Stomach (tissue), 9 donors: Measurements from ENCODE around the gene MOGAT1. TPM values are rescaled to one million over a fixed set of nuclear protein-coding genes. Genes with fewer than 3 reads are reported as not detected.

Experiments used
- DNase-seq, 2 donors: peaks; one replicate each; pipeline versions ENCODE4 v3.0.0 to v3.0.0-alpha.2; 2013 to 2019
- H3K27ac ChIP-seq, 5 donors: fragments of 200-600 bp in 4 of 5; sonication (generic) in 4 of 5; one replicate each; pipeline ENCODE4 v1.5.1; 2013 to 2019; ENCODE audit warnings: mild to moderate bottlenecking in 1 of 5, moderate library complexity in 1 of 5
- H3K27me3 ChIP-seq, 3 donors: fragments of 200-600 bp; sonication (generic); one replicate each; pipeline ENCODE4 v1.5.1; 2017 to 2019; ENCODE audit warnings: mixed run types in 1 of 3
- H3K36me3 ChIP-seq, 4 donors: fragments of 200-600 bp; sonication (generic); 1 replicate in 3 of 4; 2 replicates in 1 of 4; pipeline ENCODE4 v1.5.1; 2016 to 2019
- H3K4me1 ChIP-seq, 4 donors: fragments of 200-600 bp; sonication (generic); one replicate each; pipeline ENCODE4 v1.5.1; 2016 to 2019
- H3K4me3 ChIP-seq, 4 donors: fragments of 200-600 bp; sonication (generic) in 3 of 4; one replicate each; pipeline ENCODE4 v1.5.1; 2016 to 2019; ENCODE audit warnings: mild to moderate bottlenecking in 1 of 4
- H3K9me3 ChIP-seq, 4 donors: fragments of 200-600 bp; sonication (generic); one replicate each; pipeline ENCODE4 v1.5.1; 2016 to 2019
- CTCF ChIP-seq, 7 experiments: fragments of 450-650 bp in 4 of 7; fragments of 200-600 bp in 3 of 7; sonication (generic) in 3 of 7; IDR thresholded peaks; one replicate each; pipeline ENCODE4 v1.5.1; 2016 to 2019; ENCODE audit warnings: antibody characterized with exemption in 7 of 7, control low read depth in 2 of 7, mild to moderate bottlenecking in 1 of 7
- EP300 ChIP-seq: sonication (generic); formaldehyde crosslinking; IDR thresholded peaks from one replicate; pipeline ENCODE4 v1.6.1; 2017; ENCODE audit warnings: antibody characterized with exemption
- POLR2A ChIP-seq, 4 donors: fragments of 450-650 bp; IDR thresholded peaks; one replicate each; pipeline ENCODE4 v1.6.1; 2016; ENCODE audit warnings: antibody characterized with exemption in 4 of 4, control low read depth in 2 of 4, mild to moderate bottlenecking in 1 of 4, moderate library complexity in 1 of 4
- POLR2AphosphoS5 ChIP-seq, 3 donors: sonication (generic); formaldehyde crosslinking; IDR thresholded peaks; one replicate each; pipeline ENCODE4 v1.6.1; 2016; ENCODE audit warnings: antibody characterized with exemption in 3 of 3
- WGBS, 5 donors: extraction: QIAGEN DNeasy Blood & Tissue Kit in 3 of 5; methylation state at CpG; one replicate each; pipeline versions ENCODE4 v1.1.5 to v1.1.7; 2013 to 2018; 5-methylcytosine and 5-hydroxymethylcytosine counted together
- intact Hi-C: fragments of 100-400 bp; cut with DNase I; formaldehyde crosslinking; loops from one replicate; pipeline ENCODE4 v1.15.1; 2023; ENCODE audit warnings: low total_unique reads
- polyA plus RNA-seq, 3 donors: library from polyadenylated mRNA; stranded (reverse); fragments of 200-250 nt; gene quantifications; one replicate each; pipeline ENCODE4 v1.2.3, GENCODE V29; 2013
- total RNA-seq, 5 donors: library from RNA; depleted of rRNA; stranded (reverse); fragments of >200 nt; gene quantifications; one replicate each; pipeline versions ENCODE4 v1.1.0 to v1.2.3, GENCODE V29; 2014 to 2016
- donor health status: healthy with polysubstance abuse.
- donor health status: Bipolar disorder and iron deficiency.
- donor health status: healthy.

Gene MOGAT1
- total and polyA plus RNA-seq, 8 donors = 0.15 to 1.8 TPM; not detected in 6

- peak overlapping the region in 2 of 5 donors; percentile 16 to 56 for H3K27ac ChIP-seq
- H3K4me3 ChIP-seq = no peak overlapping the region
- DNase-seq = no peak
- 78 to 92% (median 82%) methylated on average over 2 of the region's 2 CpGs for WGBS, 5 donors
- no peak for TF ChIP-seq POLR2AphosphoS5 (IDR thresholded peaks at IDR 0.05)
- TF ChIP-seq EP300 = no peak
- TF ChIP-seq CTCF (IDR thresholded peaks at IDR 0.05) = no peak
- no peak for TF ChIP-seq POLR2A (IDR thresholded peaks at IDR 0.05)
- H3K9me3 ChIP-seq = no peaks in the 10 kb centered on the region
- H3K27me3 ChIP-seq = no peaks in the 10 kb centered on the region
- no peaks in the 10 kb centered on the region for H3K36me3 ChIP-seq
- peaks cover 9 to 42% (median 18%) of the 10 kb centered on the region in 4 donors for H3K4me1 ChIP-seq
- intact Hi-C loops = no loop called here
Measured at GRCh38 chr2:222731201-222731621, 59.8 kb downstream of the MOGAT1 start.

GRCh38 chr2:222732489-222733178, 61.2 kb downstream of the MOGAT1 start:
- H3K9me3 ChIP-seq = no peaks in the 10 kb centered on the region
- H3K27ac ChIP-seq = no peak overlapping the region
- intact Hi-C loops = no loop called here
- no peaks in the 10 kb centered on the region for H3K36me3 ChIP-seq
- no peak for TF ChIP-seq POLR2A (IDR thresholded peaks at IDR 0.05)
- TF ChIP-seq CTCF (IDR thresholded peaks at IDR 0.05) = no peak
- no peak for TF ChIP-seq EP300
- no peak for TF ChIP-seq POLR2AphosphoS5 (IDR thresholded peaks at IDR 0.05)
- peak in 1 of 2 donors; percentile 69 for DNase-seq
- H3K27me3 ChIP-seq = no peaks in the 10 kb centered on the region
- no peak overlapping the region for H3K4me3 ChIP-seq
- 53 to 69% (median 57%) methylated on average over 4 of the region's 4 CpGs for WGBS, 5 donors
- H3K4me1 ChIP-seq = peaks cover 9 to 42% (median 18%) of the 10 kb centered on the region in 4 donors

DNA sequence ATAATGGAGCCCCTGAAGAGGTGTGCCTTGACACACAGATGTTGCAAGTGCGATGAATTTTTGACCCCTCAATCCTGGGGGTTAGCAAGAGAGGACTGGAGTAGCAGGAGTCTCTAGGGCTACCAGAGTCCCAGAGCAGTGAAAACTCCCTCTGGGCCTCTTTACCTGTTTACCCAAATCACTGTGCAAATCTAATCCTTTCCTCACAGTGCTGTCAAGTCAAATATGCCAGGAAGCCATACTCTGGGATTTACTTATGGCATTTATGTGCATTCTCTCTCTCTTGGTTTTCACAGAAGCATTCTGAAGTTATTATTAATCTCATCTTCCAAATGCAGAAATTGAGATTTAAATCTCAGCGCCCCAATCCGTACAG, 62.0 kb downstream of the MOGAT1 start:
- no peak for DNase-seq
- intact Hi-C loops = no loop called here
- no peak for TF ChIP-seq EP300
- no peak for TF ChIP-seq CTCF (IDR thresholded peaks at IDR 0.05)
- TF ChIP-seq POLR2AphosphoS5 (IDR thresholded peaks at IDR 0.05) = no peak
- TF ChIP-seq POLR2A (IDR thresholded peaks at IDR 0.05) = no peak
- Histone ChIP-seq H3K27ac (peak overlapping the region in 1 of 5 donors; percentile 62), H3K4me1 (peaks cover 9 to 42% (median 18%) of the 10 kb centered on the region in 4 donors), H3K9me3 (no peaks in the 10 kb centered on the region), H3K36me3 (no peaks in the 10 kb centered on the region), H3K4me3 (no peak overlapping the region), H3K27me3 (no peaks in the 10 kb centered on the region)
- WGBS, 5 donors = 94 to 96% (median 96%) methylated on average over 3 of the region's 3 CpGs

DNA sequence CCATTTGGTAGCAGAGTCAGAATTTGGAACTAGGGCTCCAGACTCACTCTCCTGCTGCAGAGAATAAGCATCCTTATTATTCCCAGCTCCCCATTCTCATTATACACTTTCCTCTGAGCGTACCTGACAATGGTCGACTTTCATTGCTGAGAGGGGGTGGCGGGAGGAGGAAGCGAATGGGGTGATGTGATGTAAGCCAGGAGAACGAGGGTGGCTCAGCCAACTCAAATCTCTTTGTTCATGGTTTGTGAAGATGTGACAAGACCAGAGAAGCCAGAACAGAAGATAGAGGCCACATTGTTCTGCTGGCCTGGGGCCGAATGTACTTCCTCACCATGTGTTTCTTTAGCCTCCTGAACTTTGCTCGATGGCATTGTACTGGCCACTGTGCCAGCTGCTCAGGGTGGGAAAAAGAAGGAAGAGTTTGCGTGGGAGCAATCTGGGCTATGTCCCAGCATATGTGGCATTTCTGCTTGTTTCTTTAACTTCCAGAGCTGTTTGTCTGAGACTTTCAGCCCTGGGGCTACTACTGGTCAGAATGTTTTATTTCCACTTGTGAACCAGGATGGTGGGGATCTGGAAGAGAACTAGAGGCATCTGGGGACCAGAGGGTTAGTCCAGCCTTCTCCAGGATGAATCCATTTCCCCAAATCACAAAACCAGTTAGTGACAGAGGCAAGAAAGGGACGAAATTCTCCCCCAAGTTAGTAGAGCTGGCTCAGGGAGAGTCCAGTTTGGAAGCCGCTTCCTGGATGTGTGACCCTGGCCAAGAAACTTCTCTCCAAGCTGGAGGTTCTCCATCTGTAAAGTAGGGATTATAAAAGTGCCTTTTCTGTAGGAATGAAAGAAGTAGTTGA, 62.6 kb downstream of the MOGAT1 start:
- no peaks in the 10 kb centered on the region for H3K9me3 ChIP-seq
- TF ChIP-seq EP300 = no peak
- TF ChIP-seq CTCF (IDR thresholded peaks at IDR 0.05) = no peak
- no peak for TF ChIP-seq POLR2A (IDR thresholded peaks at IDR 0.05)
- no peak for TF ChIP-seq POLR2AphosphoS5 (IDR thresholded peaks at IDR 0.05)
- peaks cover 9 to 42% (median 18%) of the 10 kb centered on the region in 4 donors for H3K4me1 ChIP-seq
- WGBS, 5 donors = 54 to 63% (median 57%) methylated on average over 10 of the region's 10 CpGs
- peak overlapping the region in 3 of 5 donors; percentile 52 to 62 (median 56) for H3K27ac ChIP-seq
- no peaks in the 10 kb centered on the region for H3K27me3 ChIP-seq
- no peak overlapping the region for H3K4me3 ChIP-seq
- H3K36me3 ChIP-seq = no peaks in the 10 kb centered on the region
- intact Hi-C loops = no loop called here
- peak in 1 of 2 donors; percentile 50 for DNase-seq
